ENCODE data around the gene KLHDC8A. TPM values are rescaled to one million over a fixed set of nuclear protein-coding genes. Genes with fewer than 3 reads are reported as not detected.
A peak's percentile ranks its signal among the peaks of the same experiment; 100 is the strongest.

The KLHDC8A gene
- total RNA-seq, 2 experiments from 2014 or later: not detected

- ATAC-seq (ENCODE audit: poor library complexity) (peak; percentile 99), DNase-seq (peak; percentile 63 to 89 (median 74))
- Histone ChIP-seq H3K4me3 (ENCODE audit: low read length) (no peak overlapping the region), H3K27me3 (ENCODE audit: control insufficient read depth in 1 of 2, insufficient read depth in 2 of 2, low read length in 2 of 2) (no peaks in the 10 kb centered on the region), H3K4me1 (ENCODE audit: insufficient read depth, low read length) (no peaks in the 10 kb centered on the region), H3K36me3 (ENCODE audit: insufficient read depth, low read length) (no peaks in the 10 kb centered on the region), H3K27ac (ENCODE audit: low read depth in 1 of 2, low read length in 2 of 2) (no peak overlapping the region), H3K9me3 (ENCODE audit: control insufficient read depth in 1 of 2, insufficient read depth in 1 of 2, low read length in 2 of 2) (no peaks in the 10 kb centered on the region)
- H3K27me3 Mint-ChIP-seq: no peaks in the 10 kb centered on the region
- H3K4me1 Mint-ChIP-seq (ENCODE audit: low read depth): no peaks in the 10 kb centered on the region
- H3K9me3 Mint-ChIP-seq: no peaks in the 10 kb centered on the region
- intact Hi-C loops (cut with DNase I, micrococcal nuclease): loop anchor here (1.0 to 10.0 kb wide), 4 partner anchors 152 to 299 kb away; partner anchors contain the start of gene ELK4 (in 1 of the 2)
- ChIA-PET POLR2A (interaction anchor here (1.6 kb wide), 1 partner anchor 150 kb away, joined by 4 read pairs; no protein-coding TSS in a partner anchor), CTCF (interaction anchor here (0.7 to 2.8 kb wide), 12 partner anchors 9 to 189 kb away, joined by 3 to 26 read pairs (median 4); partner anchors contain the start of gene NUAK2)
- H3K4me3 Mint-ChIP-seq: no peak overlapping the region
- TF ChIP-seq, protein P1, sequence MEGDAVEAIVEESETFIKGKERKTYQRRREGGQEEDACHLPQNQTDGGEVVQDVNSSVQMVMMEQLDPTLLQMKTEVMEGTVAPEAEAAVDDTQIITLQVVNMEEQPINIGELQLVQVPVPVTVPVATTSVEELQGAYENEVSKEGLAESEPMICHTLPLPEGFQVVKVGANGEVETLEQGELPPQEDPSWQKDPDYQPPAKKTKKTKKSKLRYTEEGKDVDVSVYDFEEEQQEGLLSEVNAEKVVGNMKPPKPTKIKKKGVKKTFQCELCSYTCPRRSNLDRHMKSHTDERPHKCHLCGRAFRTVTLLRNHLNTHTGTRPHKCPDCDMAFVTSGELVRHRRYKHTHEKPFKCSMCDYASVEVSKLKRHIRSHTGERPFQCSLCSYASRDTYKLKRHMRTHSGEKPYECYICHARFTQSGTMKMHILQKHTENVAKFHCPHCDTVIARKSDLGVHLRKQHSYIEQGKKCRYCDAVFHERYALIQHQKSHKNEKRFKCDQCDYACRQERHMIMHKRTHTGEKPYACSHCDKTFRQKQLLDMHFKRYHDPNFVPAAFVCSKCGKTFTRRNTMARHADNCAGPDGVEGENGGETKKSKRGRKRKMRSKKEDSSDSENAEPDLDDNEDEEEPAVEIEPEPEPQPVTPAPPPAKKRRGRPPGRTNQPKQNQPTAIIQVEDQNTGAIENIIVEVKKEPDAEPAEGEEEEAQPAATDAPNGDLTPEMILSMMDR (IDR thresholded peaks at IDR 0.05): peak; percentile 93
- no peaks in the 10 kb centered on the region for H3K36me3 Mint-ChIP-seq (ENCODE audit: low read depth)
- H3K27ac Mint-ChIP-seq: no peak overlapping the region
Observed at GRCh38 chr1:205335692-205336091, 21.0 kb downstream of the KLHDC8A start.

DNA sequence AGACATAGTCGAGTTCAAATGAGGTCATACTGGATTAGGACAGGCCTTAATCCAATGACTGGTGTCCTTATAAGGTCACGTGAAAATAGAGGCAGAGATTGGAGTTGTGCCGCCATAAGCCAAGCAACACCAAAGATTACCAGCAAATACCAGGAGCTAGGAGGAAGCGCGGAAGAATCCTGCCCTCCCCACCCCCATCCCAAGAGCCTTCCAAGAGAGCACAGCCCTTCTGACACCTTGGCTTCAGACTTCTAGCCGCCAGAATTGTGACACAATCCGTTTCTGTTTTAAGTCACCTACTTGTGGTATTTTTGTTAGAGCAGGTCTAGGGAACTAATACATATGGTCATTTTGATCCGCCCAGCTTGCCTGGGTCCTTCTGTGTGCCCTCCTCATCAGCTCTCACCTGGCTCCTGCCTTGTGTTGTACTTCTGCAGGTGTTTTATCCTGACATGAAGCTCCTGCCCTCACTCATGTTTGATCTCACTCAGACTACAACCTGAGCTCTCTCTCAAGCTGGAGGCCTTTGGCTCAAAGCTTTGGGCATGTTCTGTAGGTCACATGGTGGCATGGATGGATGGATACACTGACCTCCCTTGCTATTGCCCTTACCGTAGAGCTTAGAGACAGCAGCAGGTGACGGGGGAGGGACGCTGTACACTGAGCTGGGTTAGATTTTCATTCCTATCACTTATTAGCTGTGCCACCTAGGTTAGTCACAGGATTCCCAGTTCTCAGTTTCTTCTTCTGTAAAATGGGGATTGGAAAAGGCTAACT lies 24.5 kb downstream of the KLHDC8A start:
- peaks cover 1% of the 10 kb centered on the region for H3K27me3 Mint-ChIP-seq
- no peak for DNase-seq
- H3K4me1 Mint-ChIP-seq (ENCODE audit: low read depth): no peaks in the 10 kb centered on the region
- no peak overlapping the region for H3K4me3 Mint-ChIP-seq
- TF ChIP-seq, protein P1 (IDR thresholded peaks at IDR 0.05): no peak
- Histone ChIP-seq H3K27me3 (ENCODE audit: control insufficient read depth in 1 of 2, insufficient read depth in 2 of 2, low read length in 2 of 2) (no peaks in the 10 kb centered on the region), H3K4me3 (ENCODE audit: low read length) (no peak overlapping the region), H3K9me3 (ENCODE audit: control insufficient read depth in 1 of 2, insufficient read depth in 1 of 2, low read length in 2 of 2) (no peaks in the 10 kb centered on the region), H3K36me3 (ENCODE audit: insufficient read depth, low read length) (no peaks in the 10 kb centered on the region), H3K4me1 (ENCODE audit: insufficient read depth, low read length) (no peaks in the 10 kb centered on the region), H3K27ac (ENCODE audit: low read depth in 1 of 2, low read length in 2 of 2) (no peak overlapping the region)
- CTCF ChIA-PET: interaction anchor here (0.8 to 2.7 kb wide), 3 partner anchors 9 to 59 kb away, joined by 3 to 15 read pairs (median 3); no protein-coding TSS in a partner anchor
- ATAC-seq (ENCODE audit: poor library complexity): no peak
- POLR2A ChIA-PET: interaction anchor here (0.6 to 1.5 kb wide), 4 partner anchors 47 to 103 kb away, joined by 3 to 4 read pairs (median 3); no protein-coding TSS in a partner anchor
- no peaks in the 10 kb centered on the region for H3K9me3 Mint-ChIP-seq
- intact Hi-C loops (cut with DNase I, micrococcal nuclease): loop anchor here in 1 of 2 experiments (10.0 kb wide), 1 partner anchor 303 kb away; the partner anchor contains the start of gene ELK4
- no peak overlapping the region for H3K27ac Mint-ChIP-seq
- H3K36me3 Mint-ChIP-seq (ENCODE audit: low read depth): no peaks in the 10 kb centered on the region

- H3K4me1 Mint-ChIP-seq (ENCODE audit: low read depth): peaks cover 7% of the 10 kb centered on the region
- Histone ChIP-seq H3K36me3 (ENCODE audit: insufficient read depth, low read length) (no peaks in the 10 kb centered on the region), H3K27me3 (ENCODE audit: control insufficient read depth in 1 of 2, insufficient read depth in 2 of 2, low read length in 2 of 2) (no peaks in the 10 kb centered on the region), H3K4me3 (ENCODE audit: low read length) (no peak overlapping the region), H3K4me1 (ENCODE audit: insufficient read depth, low read length) (peaks cover 7% of the 10 kb centered on the region), H3K27ac (ENCODE audit: low read depth in 1 of 2, low read length in 2 of 2) (no peak overlapping the region), H3K9me3 (ENCODE audit: control insufficient read depth in 1 of 2, insufficient read depth in 1 of 2, low read length in 2 of 2) (no peaks in the 10 kb centered on the region)
- TF ChIP-seq, protein P1 (IDR thresholded peaks at IDR 0.05): no peak
- H3K27me3 Mint-ChIP-seq: peaks cover 5% of the 10 kb centered on the region
- H3K36me3 Mint-ChIP-seq (ENCODE audit: low read depth): no peaks in the 10 kb centered on the region
- POLR2A ChIA-PET: interaction anchor here (1.5 kb wide), 1 partner anchor 55 kb away, joined by 3 read pairs; no protein-coding TSS in a partner anchor
- H3K4me3 Mint-ChIP-seq: no peak overlapping the region
- CTCF ChIA-PET: interaction anchor here (13.8 kb wide), 1 partner anchor 55 kb away, joined by 322 read pairs; no protein-coding TSS in a partner anchor
- ATAC-seq (ENCODE audit: poor library complexity) (no peak), DNase-seq (no peak)
- no peaks in the 10 kb centered on the region for H3K9me3 Mint-ChIP-seq
- intact Hi-C loops (cut with DNase I, micrococcal nuclease): loop anchor here in 1 of 2 experiments (10.0 kb wide), 1 partner anchor 305 kb away; the partner anchor contains the start of gene ELK4
- no peak overlapping the region for H3K27ac Mint-ChIP-seq
Observed at GRCh38 chr1:205330150-205330549, 26.6 kb downstream of the KLHDC8A start.
